Measurements from ENCODE around the gene PARD3B. TPM values are rescaled to one million over a fixed set of nuclear protein-coding genes. Genes with fewer than 3 reads are reported as not detected.

PARD3B gene
- total and polyA plus RNA-seq, 2 donors from 2014 or later, result 5.3 to 29.6 TPM

GRCh38 chr2:205610437-205610836 is 1065.2 kb downstream of the PARD3B start:
- Histone ChIP-seq H3K27ac (ENCODE audit: low read depth in 2 of 2, low read length in 2 of 2) (no peak overlapping the region), H3K9me3 (ENCODE audit: control insufficient read depth in 2 of 3, insufficient read depth in 1 of 3, low read length in 3 of 3) (no peaks in the 10 kb centered on the region), H3K4me3 (ENCODE audit: low read length in 3 of 3) (no peak overlapping the region), H3K36me3 (ENCODE audit: control insufficient read depth in 2 of 3, insufficient read depth in 3 of 3, low read length in 3 of 3) (no peaks in the 10 kb centered on the region), H3K4me1 (ENCODE audit: control insufficient read depth in 2 of 3, insufficient read depth in 2 of 3, low read depth in 1 of 3, low read length in 3 of 3) (peaks cover 0 to 2% (median 0%) of the 10 kb centered on the region in 3 donors), H3K9ac (ENCODE audit: low read length in 3 of 3) (no peak overlapping the region), H3K27me3 (ENCODE audit: control insufficient read depth, insufficient read depth, low read length) (no peaks in the 10 kb centered on the region)
- TF ChIP-seq CTCF (IDR thresholded peaks at IDR 0.05; ENCODE audit: borderline replicate concordance, extremely low read depth, insufficient read depth), result no peak
- intact Hi-C loops (cut with DNase I), result no loop called here
- FAIRE-seq (no peak), DNase-seq (no peak)

GRCh38 chr2:205612636-205613035 is 1067.4 kb downstream of the PARD3B start:
- FAIRE-seq (no peak), DNase-seq (no peak)
- Histone ChIP-seq H3K9ac (ENCODE audit: low read length in 3 of 3) (no peak overlapping the region), H3K4me1 (ENCODE audit: control insufficient read depth in 2 of 3, insufficient read depth in 2 of 3, low read depth in 1 of 3, low read length in 3 of 3) (peaks cover 0 to 2% (median 0%) of the 10 kb centered on the region in 3 donors), H3K9me3 (ENCODE audit: control insufficient read depth in 2 of 3, insufficient read depth in 1 of 3, low read length in 3 of 3) (no peaks in the 10 kb centered on the region), H3K36me3 (ENCODE audit: control insufficient read depth in 2 of 3, insufficient read depth in 3 of 3, low read length in 3 of 3) (no peaks in the 10 kb centered on the region), H3K27ac (ENCODE audit: low read depth in 2 of 2, low read length in 2 of 2) (no peak overlapping the region), H3K4me3 (ENCODE audit: low read length in 3 of 3) (no peak overlapping the region), H3K27me3 (ENCODE audit: control insufficient read depth, insufficient read depth, low read length) (no peaks in the 10 kb centered on the region)
- TF ChIP-seq CTCF (IDR thresholded peaks at IDR 0.05; ENCODE audit: borderline replicate concordance, extremely low read depth, insufficient read depth), result no peak
- intact Hi-C loops (cut with DNase I), result no loop called here

GRCh38 chr2:205613970-205614559 is 1068.8 kb downstream of the PARD3B start:
- intact Hi-C loops (cut with DNase I), result no loop called here
- Histone ChIP-seq H3K36me3 (ENCODE audit: control insufficient read depth in 2 of 3, insufficient read depth in 3 of 3, low read length in 3 of 3) (no peaks in the 10 kb centered on the region), H3K9ac (ENCODE audit: low read length in 3 of 3) (no peak overlapping the region), H3K4me3 (ENCODE audit: low read length in 3 of 3) (no peak overlapping the region), H3K27me3 (ENCODE audit: control insufficient read depth, insufficient read depth, low read length) (no peaks in the 10 kb centered on the region), H3K4me1 (ENCODE audit: control insufficient read depth in 2 of 3, insufficient read depth in 2 of 3, low read depth in 1 of 3, low read length in 3 of 3) (peaks cover 0 to 2% (median 0%) of the 10 kb centered on the region in 3 donors), H3K27ac (ENCODE audit: low read depth in 2 of 2, low read length in 2 of 2) (no peak overlapping the region), H3K9me3 (ENCODE audit: control insufficient read depth in 2 of 3, insufficient read depth in 1 of 3, low read length in 3 of 3) (no peaks in the 10 kb centered on the region)
- FAIRE-seq, result no peak
- TF ChIP-seq CTCF (IDR thresholded peaks at IDR 0.05; ENCODE audit: borderline replicate concordance, extremely low read depth, insufficient read depth), result no peak
- DNase-seq, result no peak

GRCh38 chr2:205614965-205615364 is 1069.7 kb downstream of the PARD3B start:
- H3K27me3 ChIP-seq (ENCODE audit: control insufficient read depth, insufficient read depth, low read length), result no peaks in the 10 kb centered on the region
- H3K9me3 ChIP-seq (ENCODE audit: control insufficient read depth in 2 of 3, insufficient read depth in 1 of 3, low read length in 3 of 3), result no peaks in the 10 kb centered on the region
- DNase-seq (no peak), FAIRE-seq (no peak)
- H3K36me3 ChIP-seq (ENCODE audit: control insufficient read depth in 2 of 3, insufficient read depth in 3 of 3, low read length in 3 of 3), result no peaks in the 10 kb centered on the region
- TF ChIP-seq CTCF (IDR thresholded peaks at IDR 0.05; ENCODE audit: borderline replicate concordance, extremely low read depth, insufficient read depth), result no peak
- no peak overlapping the region for H3K27ac ChIP-seq (ENCODE audit: low read depth in 2 of 2, low read length in 2 of 2)
- intact Hi-C loops (cut with DNase I), result no loop called here
- no peak overlapping the region for H3K9ac ChIP-seq (ENCODE audit: low read length in 3 of 3)
- H3K4me1 ChIP-seq (ENCODE audit: control insufficient read depth in 2 of 3, insufficient read depth in 2 of 3, low read depth in 1 of 3, low read length in 3 of 3), result no peaks in the 10 kb centered on the region
- H3K4me3 ChIP-seq (ENCODE audit: low read length in 3 of 3), result no peak overlapping the region
